ENCODE data around the gene LCAT.

LCAT gene

DNA sequence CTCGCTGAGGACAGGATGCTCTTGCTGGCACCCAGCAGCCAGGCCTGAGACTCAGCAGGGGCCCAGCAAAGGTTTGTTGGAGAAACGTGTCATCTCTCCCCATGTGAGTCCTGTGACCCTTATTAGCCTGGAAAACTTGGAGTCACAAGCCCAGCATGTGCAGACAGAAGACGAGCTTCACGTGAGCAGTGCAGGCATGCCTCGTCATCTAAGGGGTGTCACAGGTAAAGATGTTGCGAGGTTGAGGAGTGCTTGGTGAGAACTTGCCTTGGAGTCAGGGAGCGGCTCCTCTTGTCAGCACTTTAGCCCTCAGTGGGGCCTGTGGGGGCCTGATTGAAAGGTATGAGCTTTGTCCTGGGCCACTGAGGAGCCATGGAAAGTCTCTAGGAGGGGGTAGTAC lies 10.1 kb downstream of the LCAT start:
- no peak overlapping the region for H3K4me3 ChIP-seq (ENCODE audit: low read depth, low read length)
- H3K9me3 ChIP-seq (ENCODE audit: control insufficient read depth, insufficient read depth, low read length), result no peaks in the 10 kb centered on the region
- peaks cover 21% of the 10 kb centered on the region for H3K36me3 ChIP-seq (ENCODE audit: control insufficient read depth, insufficient read depth, low read length)
- peaks cover 8% of the 10 kb centered on the region for H3K4me1 ChIP-seq (ENCODE audit: control insufficient read depth, insufficient read depth, low read length)
- no peaks in the 10 kb centered on the region for H3K27me3 ChIP-seq (ENCODE audit: control insufficient read depth, insufficient read depth, low read length)
- peak overlapping the region; percentile 26 for H3K9ac ChIP-seq (ENCODE audit: low read depth, low read length)

DNA sequence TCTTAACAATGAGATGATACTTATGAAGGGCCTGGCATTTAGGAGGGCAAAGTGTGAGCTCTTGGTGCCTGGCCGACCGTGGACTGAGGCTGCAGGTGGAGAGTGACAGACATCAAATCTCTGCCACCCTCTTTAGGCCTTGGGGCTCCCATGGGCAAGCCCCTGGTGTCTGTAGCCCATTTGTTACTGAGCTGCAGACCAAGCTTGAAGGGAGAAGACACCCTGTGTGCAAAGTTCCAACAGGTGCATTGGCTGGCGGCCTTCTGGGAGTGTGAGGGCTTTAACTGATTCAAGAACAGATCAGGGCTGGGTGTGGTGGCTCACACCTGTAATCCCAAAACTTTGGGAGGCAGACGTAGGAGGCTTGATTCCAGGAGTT lies 11.5 kb downstream of the LCAT start:
- Histone ChIP-seq H3K4me3 (ENCODE audit: low read depth, low read length) (no peak overlapping the region), H3K4me1 (ENCODE audit: control insufficient read depth, insufficient read depth, low read length) (peaks cover 8% of the 10 kb centered on the region), H3K9ac (ENCODE audit: low read depth, low read length) (no peak overlapping the region), H3K27me3 (ENCODE audit: control insufficient read depth, insufficient read depth, low read length) (no peaks in the 10 kb centered on the region), H3K9me3 (ENCODE audit: control insufficient read depth, insufficient read depth, low read length) (no peaks in the 10 kb centered on the region), H3K36me3 (ENCODE audit: control insufficient read depth, insufficient read depth, low read length) (peaks cover 22% of the 10 kb centered on the region)

DNA sequence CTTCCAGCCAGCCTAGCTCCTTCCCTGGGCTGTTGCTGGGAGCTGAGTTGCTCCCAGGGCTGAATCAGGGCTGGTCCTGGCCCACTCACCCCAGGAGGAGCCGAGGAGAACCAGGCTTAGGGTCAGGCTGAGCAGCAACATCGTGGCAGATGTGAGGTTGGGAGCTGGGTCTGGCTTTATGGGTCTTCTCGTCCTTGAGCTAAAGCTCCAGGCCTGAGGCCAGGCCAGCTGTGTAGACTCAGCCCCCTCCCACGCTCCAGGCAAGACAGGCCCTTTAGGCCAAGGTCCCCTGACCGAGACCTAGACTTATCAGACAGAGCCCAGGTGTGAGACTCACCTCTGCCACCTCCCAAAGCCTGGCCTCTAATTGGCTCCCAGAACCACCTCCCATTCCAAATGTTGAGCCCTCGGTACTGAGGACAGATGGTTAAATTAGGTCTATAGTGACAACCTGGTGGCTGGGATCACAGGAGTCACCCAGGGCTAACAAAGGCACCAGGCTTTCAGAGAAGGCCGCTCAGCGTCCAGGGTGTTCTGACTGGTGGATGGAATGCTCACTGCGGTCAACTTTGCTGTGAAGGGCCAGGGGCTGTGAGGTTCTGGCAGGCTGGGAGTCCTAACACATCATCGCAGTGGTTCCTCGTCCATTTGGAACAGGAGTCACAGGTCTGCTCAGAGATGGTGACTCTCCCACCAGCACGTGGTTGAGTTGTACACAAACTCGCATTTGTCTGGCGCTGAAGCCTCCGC lies 12.0 kb downstream of the LCAT start, which contains the start of gene CTRL:
Gene CTRL, minus strand, starts transcription at position 151 of the 750 bp plus-strand sequence. Its CDS starts 10 bp downstream, at position 141.
- H3K36me3 ChIP-seq (ENCODE audit: control insufficient read depth, insufficient read depth, low read length), result peaks cover 24% of the 10 kb centered on the region
- H3K4me3 ChIP-seq (ENCODE audit: low read depth, low read length), result no peak within 1 kb of the TSS
- H3K9me3 ChIP-seq (ENCODE audit: control insufficient read depth, insufficient read depth, low read length), result no peaks in the 10 kb centered on the region
- H3K4me1 ChIP-seq (ENCODE audit: control insufficient read depth, insufficient read depth, low read length), result peaks cover 4% of the 10 kb centered on the region
- no peaks in the 10 kb centered on the region for H3K27me3 ChIP-seq (ENCODE audit: control insufficient read depth, insufficient read depth, low read length)
- H3K9ac ChIP-seq (ENCODE audit: low read depth, low read length), result no peak within 1 kb of the TSS

- Histone ChIP-seq H3K27me3 (ENCODE audit: control insufficient read depth, insufficient read depth, low read length) (no peaks in the 10 kb centered on the region), H3K36me3 (ENCODE audit: control insufficient read depth, insufficient read depth, low read length) (peaks cover 21% of the 10 kb centered on the region), H3K9ac (ENCODE audit: low read depth, low read length) (no peak overlapping the region), H3K4me1 (ENCODE audit: control insufficient read depth, insufficient read depth, low read length) (peaks cover 4% of the 10 kb centered on the region), H3K9me3 (ENCODE audit: control insufficient read depth, insufficient read depth, low read length) (no peaks in the 10 kb centered on the region), H3K4me3 (ENCODE audit: low read depth, low read length) (no peak overlapping the region)
Observed at GRCh38 chr16:67930678-67931211, 13.2 kb downstream of the LCAT start.

- Histone ChIP-seq H3K9ac (ENCODE audit: low read depth, low read length) (no peak overlapping the region), H3K4me3 (ENCODE audit: low read depth, low read length) (no peak overlapping the region), H3K27me3 (ENCODE audit: control insufficient read depth, insufficient read depth, low read length) (no peaks in the 10 kb centered on the region), H3K4me1 (ENCODE audit: control insufficient read depth, insufficient read depth, low read length) (peaks cover 4% of the 10 kb centered on the region), H3K9me3 (ENCODE audit: control insufficient read depth, insufficient read depth, low read length) (no peaks in the 10 kb centered on the region), H3K36me3 (ENCODE audit: control insufficient read depth, insufficient read depth, low read length) (peaks cover 21% of the 10 kb centered on the region)
Observed at GRCh38 chr16:67930191-67930590, 13.7 kb downstream of the LCAT start.

- Histone ChIP-seq H3K4me1 (ENCODE audit: control insufficient read depth, insufficient read depth, low read length) (no peaks in the 10 kb centered on the region), H3K4me3 (ENCODE audit: low read depth, low read length) (no peak overlapping the region), H3K9ac (ENCODE audit: low read depth, low read length) (no peak overlapping the region), H3K36me3 (ENCODE audit: control insufficient read depth, insufficient read depth, low read length) (peaks cover 24% of the 10 kb centered on the region), H3K9me3 (ENCODE audit: control insufficient read depth, insufficient read depth, low read length) (no peaks in the 10 kb centered on the region), H3K27me3 (ENCODE audit: control insufficient read depth, insufficient read depth, low read length) (no peaks in the 10 kb centered on the region)
Observed at GRCh38 chr16:67928561-67929364, 15.2 kb downstream of the LCAT start.

DNA sequence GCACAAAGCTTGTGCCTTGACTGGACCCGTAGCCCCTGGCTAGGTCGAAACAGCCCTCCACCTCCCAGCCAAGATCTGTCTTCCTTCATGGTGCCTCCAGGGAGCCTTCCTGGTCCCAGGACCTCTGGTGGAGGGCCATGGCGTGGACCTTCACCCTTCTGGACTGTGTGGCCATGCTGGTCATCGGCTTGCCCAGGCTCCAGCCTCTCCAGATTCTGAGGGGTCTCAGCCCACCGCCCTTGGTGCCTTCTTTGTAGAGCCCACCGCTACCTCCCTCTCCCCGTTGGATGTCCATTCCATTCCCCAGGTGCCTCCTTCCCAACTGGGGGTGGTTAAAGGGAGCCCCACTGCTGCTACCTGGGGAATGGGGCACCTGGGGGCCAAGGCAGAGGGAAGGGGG lies 15.8 kb downstream of the LCAT start:
- peaks cover 24% of the 10 kb centered on the region for H3K36me3 ChIP-seq (ENCODE audit: control insufficient read depth, insufficient read depth, low read length)
- H3K4me3 ChIP-seq (ENCODE audit: low read depth, low read length), result no peak overlapping the region
- H3K9me3 ChIP-seq (ENCODE audit: control insufficient read depth, insufficient read depth, low read length), result no peaks in the 10 kb centered on the region
- no peaks in the 10 kb centered on the region for H3K27me3 ChIP-seq (ENCODE audit: control insufficient read depth, insufficient read depth, low read length)
- H3K9ac ChIP-seq (ENCODE audit: low read depth, low read length), result no peak overlapping the region
- no peaks in the 10 kb centered on the region for H3K4me1 ChIP-seq (ENCODE audit: control insufficient read depth, insufficient read depth, low read length)

DNA sequence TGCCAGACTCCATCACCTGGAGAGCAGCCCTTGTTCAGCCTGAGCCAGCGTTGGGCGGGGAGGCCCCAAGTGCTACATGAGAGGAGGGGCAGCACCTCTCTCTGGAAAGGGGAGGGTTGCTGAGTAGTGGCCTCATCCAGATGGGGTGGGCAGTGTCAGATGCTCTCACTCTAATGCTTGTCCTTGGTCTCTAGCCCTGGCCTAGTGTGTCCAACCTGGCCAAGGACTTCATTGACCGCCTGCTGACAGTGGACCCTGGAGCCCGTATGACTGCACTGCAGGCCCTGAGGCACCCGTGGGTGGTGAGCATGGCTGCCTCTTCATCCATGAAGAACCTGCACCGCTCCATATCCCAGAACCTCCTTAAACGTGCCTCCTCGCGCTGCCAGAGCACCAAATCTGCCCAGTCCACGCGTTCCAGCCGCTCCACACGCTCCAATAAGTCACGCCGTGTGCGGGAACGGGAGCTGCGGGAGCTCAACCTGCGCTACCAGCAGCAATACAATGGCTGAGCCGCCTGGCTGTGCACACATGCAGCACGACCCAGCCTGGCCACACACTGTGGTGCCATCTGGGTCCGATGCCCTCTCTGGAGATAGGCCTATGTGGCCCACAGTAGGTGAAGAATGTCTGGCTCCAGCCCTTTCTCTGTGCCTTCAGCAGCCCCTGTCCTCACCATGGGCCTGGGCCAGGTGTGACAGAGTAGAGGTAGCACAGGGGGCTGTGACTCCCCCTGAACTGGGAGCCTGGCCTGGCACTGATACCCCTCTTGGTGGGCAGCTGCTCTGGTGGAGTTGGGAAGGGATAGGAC lies 16.6 kb downstream of the LCAT start:
- Histone ChIP-seq H3K9me3 (ENCODE audit: control insufficient read depth, insufficient read depth, low read length) (no peaks in the 10 kb centered on the region), H3K4me1 (ENCODE audit: control insufficient read depth, insufficient read depth, low read length) (no peaks in the 10 kb centered on the region), H3K4me3 (ENCODE audit: low read depth, low read length) (no peak overlapping the region), H3K9ac (ENCODE audit: low read depth, low read length) (no peak overlapping the region), H3K27me3 (ENCODE audit: control insufficient read depth, insufficient read depth, low read length) (no peaks in the 10 kb centered on the region), H3K36me3 (ENCODE audit: control insufficient read depth, insufficient read depth, low read length) (peaks cover 22% of the 10 kb centered on the region)

- H3K9me3 ChIP-seq (ENCODE audit: control insufficient read depth, insufficient read depth, low read length), result no peaks in the 10 kb centered on the region
- no peaks in the 10 kb centered on the region for H3K27me3 ChIP-seq (ENCODE audit: control insufficient read depth, insufficient read depth, low read length)
- no peaks in the 10 kb centered on the region for H3K4me1 ChIP-seq (ENCODE audit: control insufficient read depth, insufficient read depth, low read length)
- H3K36me3 ChIP-seq (ENCODE audit: control insufficient read depth, insufficient read depth, low read length), result peaks cover 21% of the 10 kb centered on the region
- H3K4me3 ChIP-seq (ENCODE audit: low read depth, low read length), result no peak overlapping the region
- H3K9ac ChIP-seq (ENCODE audit: low read depth, low read length), result no peak overlapping the region
Observed at GRCh38 chr16:67926181-67926750, 17.7 kb downstream of the LCAT start.

- Histone ChIP-seq H3K4me3 (ENCODE audit: low read depth, low read length) (no peak overlapping the region), H3K36me3 (ENCODE audit: control insufficient read depth, insufficient read depth, low read length) (peaks cover 14% of the 10 kb centered on the region), H3K9ac (ENCODE audit: low read depth, low read length) (no peak overlapping the region), H3K4me1 (ENCODE audit: control insufficient read depth, insufficient read depth, low read length) (no peaks in the 10 kb centered on the region), H3K27me3 (ENCODE audit: control insufficient read depth, insufficient read depth, low read length) (no peaks in the 10 kb centered on the region), H3K9me3 (ENCODE audit: control insufficient read depth, insufficient read depth, low read length) (no peaks in the 10 kb centered on the region)
Observed at GRCh38 chr16:67924140-67924906, 19.6 kb downstream of the LCAT start.
